ENCODE measurements around the gene BEND3.

DNA sequence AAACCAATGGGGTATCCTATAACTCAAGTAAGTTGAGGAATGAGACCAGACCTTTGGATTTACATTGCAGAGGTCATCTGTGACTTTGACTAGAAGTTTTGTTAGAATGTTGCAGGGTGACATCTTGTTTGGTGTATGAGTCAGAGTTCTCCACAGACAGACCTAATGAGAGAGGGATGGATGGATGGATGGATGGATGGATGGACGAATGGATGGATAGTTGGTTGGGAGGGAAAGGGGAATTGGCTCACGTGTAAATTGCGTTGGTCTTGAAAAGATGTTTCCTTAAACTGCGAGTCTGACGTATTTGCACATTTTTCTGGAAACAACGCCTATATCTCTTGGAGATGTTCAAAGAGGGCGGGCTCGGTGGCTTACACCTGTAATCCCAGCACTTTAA, 88.3 kb downstream of the BEND3 start:
- TF ChIP-seq, protein P1, sequence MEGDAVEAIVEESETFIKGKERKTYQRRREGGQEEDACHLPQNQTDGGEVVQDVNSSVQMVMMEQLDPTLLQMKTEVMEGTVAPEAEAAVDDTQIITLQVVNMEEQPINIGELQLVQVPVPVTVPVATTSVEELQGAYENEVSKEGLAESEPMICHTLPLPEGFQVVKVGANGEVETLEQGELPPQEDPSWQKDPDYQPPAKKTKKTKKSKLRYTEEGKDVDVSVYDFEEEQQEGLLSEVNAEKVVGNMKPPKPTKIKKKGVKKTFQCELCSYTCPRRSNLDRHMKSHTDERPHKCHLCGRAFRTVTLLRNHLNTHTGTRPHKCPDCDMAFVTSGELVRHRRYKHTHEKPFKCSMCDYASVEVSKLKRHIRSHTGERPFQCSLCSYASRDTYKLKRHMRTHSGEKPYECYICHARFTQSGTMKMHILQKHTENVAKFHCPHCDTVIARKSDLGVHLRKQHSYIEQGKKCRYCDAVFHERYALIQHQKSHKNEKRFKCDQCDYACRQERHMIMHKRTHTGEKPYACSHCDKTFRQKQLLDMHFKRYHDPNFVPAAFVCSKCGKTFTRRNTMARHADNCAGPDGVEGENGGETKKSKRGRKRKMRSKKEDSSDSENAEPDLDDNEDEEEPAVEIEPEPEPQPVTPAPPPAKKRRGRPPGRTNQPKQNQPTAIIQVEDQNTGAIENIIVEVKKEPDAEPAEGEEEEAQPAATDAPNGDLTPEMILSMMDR (IDR thresholded peaks at IDR 0.05; ENCODE audit: low read depth, low read length) = no peak
- TF ChIP-seq EZH2phosphoT487 (IDR thresholded peaks at IDR 0.05; ENCODE audit: low read depth) = no peak
